Endodermal cell (in vitro differentiated cells): ENCODE data around the gene HEYL. TPM values are rescaled to one million over a fixed set of nuclear protein-coding genes. Genes with fewer than 3 reads are reported as not detected.

Source experiments
- DNase-seq: peaks from one replicate; pipeline ENCODE4 v3.0.0-alpha.2; 2017
- H3K27ac ChIP-seq: 2 replicates; pipeline ENCODE4 v1.5.1; 2013; ENCODE audit warnings: mild to moderate bottlenecking, low read depth, low read length, moderate library complexity
- H3K27me3 ChIP-seq: 2 replicates; pipeline ENCODE4 v1.6.1; 2013; ENCODE audit warnings: mild to moderate bottlenecking, low read length, moderate library complexity; ENCODE audit not compliant: insufficient read depth, control insufficient read depth, poor library complexity, severe bottlenecking
- H3K36me3 ChIP-seq: 2 replicates; pipeline ENCODE4 v1.7.0; 2013; ENCODE audit warnings: mild to moderate bottlenecking, low read length, moderate library complexity; ENCODE audit not compliant: control insufficient read depth, insufficient read depth
- H3K4me1 ChIP-seq: one replicate; pipeline ENCODE4 v1.7.0; 2013; ENCODE audit warnings: low read length; ENCODE audit not compliant: control insufficient read depth, insufficient read depth
- H3K4me3 ChIP-seq: 2 replicates; pipeline ENCODE4 v1.5.1; 2013; ENCODE audit warnings: mild to moderate bottlenecking, low read length, moderate library complexity
- H3K9ac ChIP-seq: 2 replicates; pipeline ENCODE4 v1.6.1; 2013; ENCODE audit warnings: mild to moderate bottlenecking, low read length, moderate library complexity; ENCODE audit not compliant: poor library complexity, severe bottlenecking; ENCODE audit errors: extremely low read depth
- H3K9me3 ChIP-seq: 2 replicates; pipeline ENCODE4 v1.6.1; 2013; ENCODE audit warnings: mild to moderate bottlenecking, low read length, moderate library complexity; ENCODE audit not compliant: control insufficient read depth
- H3K27ac Mint-ChIP-seq: 2 replicates; pipeline ENCODE4 v1.8.0; 2020; ENCODE audit warnings: mixed read lengths
- H3K27me3 Mint-ChIP-seq: 2 replicates; pipeline ENCODE4 v1.8.0; 2021; ENCODE audit warnings: mild to moderate bottlenecking, mixed read lengths; ENCODE audit not compliant: insufficient read depth
- H3K36me3 Mint-ChIP-seq: 2 replicates; pipeline ENCODE4 v1.8.0; 2020; ENCODE audit warnings: low read depth, mixed read lengths
- H3K4me1 Mint-ChIP-seq: 2 replicates; pipeline ENCODE4 v1.8.0; 2020; ENCODE audit warnings: mixed read lengths
- H3K4me3 Mint-ChIP-seq: 2 replicates; pipeline ENCODE4 v1.8.0; 2020; ENCODE audit warnings: mild to moderate bottlenecking, moderate library complexity, mixed read lengths
- H3K9me3 Mint-ChIP-seq: 2 replicates; pipeline ENCODE4 v1.8.0; 2020; ENCODE audit warnings: mild to moderate bottlenecking, mixed read lengths
- CTCF ChIP-seq: fragments of 200-600 bp; sonication (generic); conservative IDR thresholded peaks from 2 replicates; pipeline ENCODE4 v1.5.0; 2021; ENCODE audit warnings: antibody characterized with exemption, mild to moderate bottlenecking
- WGBS, 2 experiments: methylation state at CpG; one replicate each; pipeline versions ENCODE4 v1.1.5 to v1.1.7; 2013; ENCODE audit warnings: missing lambda C conversion rate in 2 of 2, mixed read lengths in 1 of 2; ENCODE audit not compliant: insufficient coverage in 1 of 2, insufficient read length in 1 of 2; 5-methylcytosine and 5-hydroxymethylcytosine counted together
- total RNA-seq, 2 donors: library from RNA; stranded (reverse); fragmentation: NEBNext Ultra II Directional in 1 of 2; extraction: Animal tissue kit (Norgen Biotek cat#: 25700) in 1 of 2; gene quantifications; 2 replicates in 1 of 2; 3 replicates in 1 of 2; pipeline ENCODE4 v1.2.1, GENCODE V29; 2021

The HEYL gene
- total RNA-seq, 2 donors from 2014 or later: 1.2 to 1.5 TPM

GRCh38 chr1:39590546-39590945 lies 48.9 kb downstream of the HEYL start:
- no peaks in the 10 kb centered on the region for H3K4me1 ChIP-seq
- peaks cover 16% of the 10 kb centered on the region for H3K27me3 ChIP-seq
- H3K36me3 ChIP-seq: no peaks in the 10 kb centered on the region
- Mint-ChIP-seq H3K36me3 (no peaks in the 10 kb centered on the region), H3K27me3 (peaks cover 54% of the 10 kb centered on the region), H3K4me1 (no peaks in the 10 kb centered on the region), H3K9me3 (no peaks in the 10 kb centered on the region), H3K4me3 (no peak overlapping the region), H3K27ac (no peak overlapping the region)
- no peak for TF ChIP-seq CTCF
- H3K9ac ChIP-seq: no peak overlapping the region
- H3K4me3 ChIP-seq: no peak overlapping the region
- no peaks in the 10 kb centered on the region for H3K9me3 ChIP-seq
- 77 to 78% methylated on average over 7 of the region's 7 CpGs for WGBS, 2 experiments
- no peak overlapping the region for H3K27ac ChIP-seq
- DNase-seq: no peak

- Histone ChIP-seq H3K4me3 (no peak overlapping the region), H3K4me1 (no peaks in the 10 kb centered on the region), H3K27me3 (peaks cover 8% of the 10 kb centered on the region), H3K9me3 (no peaks in the 10 kb centered on the region), H3K9ac (no peak overlapping the region), H3K36me3 (no peaks in the 10 kb centered on the region), H3K27ac (no peak overlapping the region)
- Mint-ChIP-seq H3K9me3 (no peaks in the 10 kb centered on the region), H3K36me3 (no peaks in the 10 kb centered on the region), H3K27ac (no peak overlapping the region), H3K27me3 (peaks cover 39% of the 10 kb centered on the region), H3K4me3 (no peak overlapping the region), H3K4me1 (peaks cover 1% of the 10 kb centered on the region)
- no peak for DNase-seq
- no peak for TF ChIP-seq CTCF
- WGBS, 2 experiments: 80 to 93% methylated on average over 1 to 7 of the region's 7 CpGs
Measured at GRCh38 chr1:39585933-39586332, 53.5 kb downstream of the HEYL start.

- H3K27ac Mint-ChIP-seq: peak overlapping the region; percentile 86
- 0% methylated on average over 28 to 87 of the region's 87 CpGs for WGBS, 2 experiments
- H3K36me3 Mint-ChIP-seq: peaks cover 42% of the 10 kb centered on the region
- H3K4me1 Mint-ChIP-seq: peaks cover 23% of the 10 kb centered on the region
- peak overlapping the region; percentile 87 for H3K4me3 Mint-ChIP-seq
- no peaks in the 10 kb centered on the region for H3K9me3 Mint-ChIP-seq
- peaks cover 11% of the 10 kb centered on the region for H3K27me3 Mint-ChIP-seq
- no peak for TF ChIP-seq CTCF
- Histone ChIP-seq H3K27ac (peak overlapping the region; percentile 46), H3K27me3 (no peaks in the 10 kb centered on the region), H3K9ac (peak overlapping the region; percentile 90), H3K4me3 (peak overlapping the region; percentile 85), H3K9me3 (no peaks in the 10 kb centered on the region), H3K36me3 (peaks cover 41% of the 10 kb centered on the region), H3K4me1 (no peaks in the 10 kb centered on the region)
- peak; percentile 62 for DNase-seq
Measured at GRCh38 chr1:39576016-39576657, 63.3 kb downstream of the HEYL start.
